GM18861 (cell line): ENCODE results near the gene SORCS2.

Source experiments
- ATAC-seq: cut with Tn5 transposase; IDR thresholded peaks from one replicate; pipeline ENCODE4 v1.9.1; 2021; ENCODE audit not compliant: unreplicated experiment

The SORCS2 gene

DNA sequence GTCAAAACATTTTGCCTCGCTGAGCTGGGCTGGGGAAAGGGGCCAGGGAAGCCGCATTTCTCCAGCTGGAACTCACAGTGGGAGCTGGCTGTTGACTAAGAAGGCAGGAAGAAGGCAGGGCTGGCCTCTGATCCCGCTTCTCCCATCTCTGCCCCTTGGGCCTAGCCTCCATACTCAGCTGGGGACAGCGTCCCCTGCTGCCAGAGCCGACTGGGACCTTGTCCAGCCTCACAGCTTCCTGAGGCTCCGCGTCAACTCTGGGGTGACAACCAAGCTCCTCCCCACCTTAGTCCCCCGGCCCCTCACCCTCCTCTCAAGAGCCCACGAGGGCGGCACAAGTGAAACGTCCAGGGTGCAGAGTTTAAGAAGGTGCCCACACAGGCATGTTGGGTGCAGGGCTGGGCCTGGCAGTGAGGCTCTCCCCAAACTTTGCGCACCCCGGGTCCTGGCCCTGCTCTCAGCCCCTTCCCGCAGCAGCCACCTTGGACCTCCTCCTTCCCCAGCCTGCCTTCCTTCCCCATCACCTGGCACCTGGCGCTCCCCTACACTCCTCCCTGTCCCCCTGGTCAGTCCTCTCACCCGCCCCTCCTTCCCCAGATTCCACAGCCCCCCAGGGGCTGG lies 141.6 kb downstream of the SORCS2 start:
- no peak for ATAC-seq

GRCh38 chr4:7334521-7335275 lies 142.4 kb downstream of the SORCS2 start:
- ATAC-seq: no peak

GRCh38 chr4:7335344-7336066 lies 143.2 kb downstream of the SORCS2 start:
- ATAC-seq: peak; percentile 51

GRCh38 chr4:7336067-7336569 lies 143.8 kb downstream of the SORCS2 start:
- no peak for ATAC-seq

DNA sequence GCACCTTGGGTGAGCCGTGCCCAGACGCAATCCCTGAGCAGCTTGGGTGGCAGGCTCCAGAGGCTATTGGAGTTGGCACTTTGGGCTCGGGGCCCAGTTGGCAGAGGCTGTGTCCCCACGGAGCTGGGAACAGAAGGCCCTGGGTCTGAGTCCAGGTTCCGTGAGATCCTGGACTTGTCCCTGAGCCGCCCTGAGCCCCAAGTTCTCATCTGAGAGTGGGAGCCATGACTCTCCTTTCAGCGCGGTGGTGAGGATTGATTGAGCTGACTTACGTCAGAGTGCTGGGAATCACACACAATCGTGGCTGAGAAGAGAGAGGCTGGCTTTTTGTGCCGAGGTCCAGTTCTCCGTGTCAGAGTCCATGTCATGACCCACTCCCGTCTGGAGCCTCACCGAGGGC lies 144.4 kb downstream of the SORCS2 start:
- no peak for ATAC-seq

GRCh38 chr4:7337196-7338058 lies 145.1 kb downstream of the SORCS2 start:
- no peak for ATAC-seq

- ATAC-seq: no peak
These were observed 145.7 kb downstream of the SORCS2 start for GRCh38 chr4:7338059-7338452.

DNA sequence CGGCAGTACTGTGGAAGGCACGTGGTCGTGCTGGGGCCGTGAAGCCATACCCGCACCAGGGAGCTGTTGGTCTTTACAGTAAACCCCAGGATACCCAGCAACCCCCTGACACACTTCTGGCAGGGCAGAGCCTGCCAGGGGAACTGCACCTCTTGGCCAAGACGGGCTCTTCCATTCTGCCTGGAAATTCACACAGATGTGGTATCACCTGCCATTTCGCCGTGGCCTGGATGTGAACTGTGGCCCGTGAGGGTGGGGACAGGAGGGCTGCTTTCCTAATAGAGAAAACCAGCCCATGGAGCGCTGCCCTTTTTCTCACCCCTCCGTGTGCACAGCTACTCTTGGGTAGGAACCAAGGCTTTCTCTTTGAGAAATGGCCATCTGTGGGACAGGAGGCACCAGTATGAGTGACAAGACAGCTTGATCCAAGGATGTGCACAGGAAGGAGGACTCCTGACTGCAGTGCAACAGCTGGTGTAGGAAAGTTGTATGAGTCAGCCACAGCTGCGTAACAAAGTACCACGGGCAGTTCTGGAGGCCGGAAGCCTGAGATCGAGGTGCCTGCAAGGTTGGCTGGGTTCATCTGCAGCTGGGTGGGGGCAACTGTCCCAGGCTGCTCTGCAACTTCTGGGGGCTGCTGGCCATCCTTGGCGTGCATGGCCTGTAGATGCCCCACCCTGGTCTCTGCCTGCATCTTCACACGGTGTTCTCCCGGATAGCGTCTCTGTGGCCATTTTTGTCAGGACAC lies 146.7 kb downstream of the SORCS2 start:
- ATAC-seq: no peak

DNA sequence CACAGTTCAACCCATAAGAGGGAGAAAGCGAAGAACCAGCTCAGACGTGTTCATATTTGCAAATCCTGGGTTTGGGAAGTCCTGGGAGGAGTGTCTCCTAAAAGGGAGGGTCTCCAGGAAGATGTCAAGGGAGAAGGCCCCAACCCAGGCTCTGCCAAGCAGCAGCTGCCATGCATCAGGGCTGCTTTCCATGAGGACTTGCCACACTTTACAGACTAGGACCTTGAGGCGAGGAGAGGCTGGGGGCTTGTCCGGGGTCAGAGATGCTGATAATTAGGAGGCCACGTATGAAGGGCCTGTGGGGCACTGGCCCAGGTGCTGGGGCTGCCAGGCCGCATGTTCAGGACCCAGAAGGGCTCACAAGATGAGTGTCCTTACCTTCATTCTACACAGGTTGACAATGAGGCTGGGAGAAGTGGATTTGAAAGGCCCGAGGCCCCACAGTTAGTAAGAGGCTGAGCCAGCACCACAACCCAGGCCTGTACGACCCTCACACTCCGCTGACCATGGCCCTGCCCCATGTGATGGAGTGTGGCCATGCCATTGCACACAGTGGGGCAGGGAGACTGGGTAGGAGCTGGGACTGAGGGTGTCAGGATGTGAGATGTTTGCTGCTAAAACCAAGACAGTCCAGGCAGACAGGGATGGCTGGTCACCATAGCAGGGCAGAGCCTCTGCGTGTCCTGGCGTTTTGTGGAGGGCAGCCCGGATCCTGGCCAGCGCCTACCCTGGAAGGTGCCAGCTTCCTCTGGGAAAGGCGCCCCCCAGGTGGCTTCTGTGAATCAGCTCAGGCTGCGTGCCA lies 147.6 kb downstream of the SORCS2 start:
- ATAC-seq: no peak

DNA sequence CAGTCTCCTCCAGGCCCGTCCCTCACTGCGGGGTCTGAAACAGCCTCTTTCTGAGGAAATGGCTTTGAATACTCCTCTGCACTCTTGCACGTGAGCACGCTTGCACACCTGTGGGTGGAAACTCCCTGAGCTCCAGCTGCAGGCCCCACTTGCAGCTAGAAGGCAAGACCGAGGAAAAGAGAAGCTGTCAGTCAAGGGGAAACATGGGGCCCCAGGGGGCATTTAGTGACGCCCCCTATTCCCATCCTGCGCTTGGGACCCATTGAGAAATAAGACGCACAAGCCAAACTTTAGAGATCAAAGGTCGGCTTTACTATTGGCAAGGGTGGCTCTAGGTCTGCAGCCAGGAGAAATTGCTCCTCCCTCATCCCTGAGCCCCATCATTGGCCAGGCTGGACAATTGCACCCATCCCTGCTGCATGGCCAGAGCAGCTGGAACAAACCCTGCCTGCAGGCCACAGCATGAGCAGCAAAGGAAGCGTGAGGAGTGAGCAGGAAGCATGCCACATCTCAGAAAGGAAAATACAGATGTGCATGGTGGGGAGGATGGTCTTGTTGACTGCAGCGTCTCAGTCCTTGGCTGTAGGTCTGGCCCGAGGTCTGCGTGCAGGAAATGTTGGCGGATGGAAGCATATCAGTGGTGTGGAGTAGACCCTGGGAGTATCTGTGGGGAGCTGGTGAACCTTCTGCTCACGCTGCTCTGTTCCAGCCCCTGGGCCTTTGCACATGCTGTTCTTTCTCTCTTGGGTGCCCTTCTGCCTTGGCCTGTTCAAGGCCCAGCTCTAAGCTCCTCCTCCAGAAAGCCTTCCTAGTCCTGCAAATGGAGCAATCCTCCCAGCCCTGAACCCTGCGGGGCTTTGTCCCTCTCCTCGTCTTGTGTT lies 148.5 kb downstream of the SORCS2 start:
- ATAC-seq: no peak

DNA sequence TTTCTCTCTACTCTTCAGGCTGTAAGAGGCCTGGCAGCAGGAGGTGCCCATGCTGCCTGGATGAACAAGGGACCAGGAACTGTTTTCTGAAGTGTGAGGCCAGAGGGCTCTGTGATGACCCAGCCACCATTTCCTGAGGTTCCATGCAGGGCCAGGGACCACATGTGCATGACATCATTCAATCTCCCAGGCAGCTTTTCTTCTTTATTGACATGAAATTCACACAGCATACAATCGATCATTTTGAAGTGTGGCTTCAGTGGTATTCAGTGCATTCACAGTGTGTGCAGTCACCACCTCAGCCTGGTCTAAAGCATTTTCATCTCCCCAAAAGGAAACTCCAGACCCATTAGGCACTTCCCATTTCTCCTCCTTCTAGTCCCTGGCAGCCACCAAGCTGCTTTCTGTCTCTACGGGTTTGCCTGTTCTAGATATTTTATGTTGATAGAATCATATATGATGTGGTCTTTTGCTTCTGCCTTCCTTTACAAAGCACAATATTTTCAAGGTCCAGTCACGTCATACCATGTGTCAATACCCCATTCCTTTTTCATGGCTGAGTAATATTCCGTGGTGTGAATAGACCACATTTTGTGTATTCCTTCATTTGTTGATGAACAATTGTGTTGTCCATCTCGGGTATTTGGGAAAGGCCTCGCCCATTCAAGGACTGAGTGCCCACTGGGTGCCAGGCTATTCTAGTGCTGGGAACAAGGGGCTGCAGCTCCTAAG lies 149.3 kb downstream of the SORCS2 start:
- no peak for ATAC-seq

- ATAC-seq: no peak
These were observed 150.1 kb downstream of the SORCS2 start for GRCh38 chr4:7342223-7343080.

GRCh38 chr4:7343081-7343655 lies 150.8 kb downstream of the SORCS2 start:
- ATAC-seq: no peak

GRCh38 chr4:7343950-7344349 lies 151.6 kb downstream of the SORCS2 start:
- no peak for ATAC-seq

- no peak for ATAC-seq
These were observed 152.4 kb downstream of the SORCS2 start for GRCh38 chr4:7344636-7345155.

DNA sequence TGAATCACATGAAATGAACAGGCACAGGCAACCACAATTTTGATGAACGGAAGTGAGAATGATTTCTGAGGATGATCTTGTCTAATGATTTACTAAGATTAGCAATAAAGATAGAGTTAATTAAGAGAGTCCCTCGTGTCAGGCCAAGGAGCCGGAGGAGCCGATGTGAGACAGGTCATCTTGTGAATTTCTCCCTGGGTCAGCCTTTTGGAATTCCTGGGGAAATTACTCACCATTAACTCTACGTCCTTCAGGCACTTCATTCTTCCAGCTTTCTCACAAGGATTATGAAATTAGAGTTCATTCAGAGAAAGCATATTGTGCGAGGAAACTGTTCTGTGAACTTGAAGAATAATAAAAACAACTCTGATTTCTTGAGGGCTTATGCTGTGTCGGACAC lies 155.6 kb downstream of the SORCS2 start:
- no peak for ATAC-seq
